HFF-Myc (cell line): Measurements from ENCODE around the gene MRPS18A.

Experiments used
- DNase-seq: peaks from one replicate; pipeline ENCODE4 v3.0.0-alpha.2; 2011; ENCODE audit warnings: low read depth; ENCODE audit errors: extremely low read depth
- H3K4me3 ChIP-seq: replicated peaks from 2 replicates; pipeline ENCODE4 v1.5.1; 2011; ENCODE audit warnings: low read depth, mild to moderate bottlenecking, control low read depth, low read length
- CTCF ChIP-seq: IDR thresholded peaks from 2 replicates; pipeline ENCODE4 v1.5.1; 2012; ENCODE audit warnings: mild to moderate bottlenecking, low read depth, low read length, control low read depth; ENCODE audit errors: missing control alignments

MRPS18A gene

GRCh38 chr6:43683708-43684455, 3.7 kb downstream of the MRPS18A start:
- TF ChIP-seq CTCF = no peak
- no peak for DNase-seq
- no peak overlapping the region for H3K4me3 ChIP-seq

- no peak for TF ChIP-seq CTCF
- H3K4me3 ChIP-seq = no peak overlapping the region
Measured at GRCh38 chr6:43682724-43683429, 4.7 kb downstream of the MRPS18A start.

GRCh38 chr6:43681303-43681702, 6.3 kb downstream of the MRPS18A start:
- H3K4me3 ChIP-seq = no peak overlapping the region
- no peak for TF ChIP-seq CTCF
- no peak for DNase-seq

More at GRCh38 chr6:43682724-43683429, 4.7 kb downstream of the MRPS18A start:
- DNase-seq = no peak

- no peak overlapping the region for H3K4me3 ChIP-seq
- TF ChIP-seq CTCF = no peak
- no peak for DNase-seq
Measured at GRCh38 chr6:43680308-43681200, 7.0 kb downstream of the MRPS18A start.

- TF ChIP-seq CTCF = no peak
- DNase-seq = no peak
- H3K4me3 ChIP-seq = no peak overlapping the region
Measured at GRCh38 chr6:43679057-43679456, 8.5 kb downstream of the MRPS18A start.

GRCh38 chr6:43678341-43678740, 9.2 kb downstream of the MRPS18A start:
- no peak for DNase-seq
- H3K4me3 ChIP-seq = no peak overlapping the region
- no peak for TF ChIP-seq CTCF
